ENCODE results near the gene RALA. TPM values are rescaled to one million over a fixed set of nuclear protein-coding genes. Genes with fewer than 3 reads are reported as not detected.
A peak's percentile ranks its signal among the peaks of the same experiment; 100 is the strongest.

RALA gene
- total and polyA plus RNA-seq, 5 donors from 2014 or later = 22.4 to 71.2 (median 57.1) TPM

GRCh38 chr7:39633563-39634477, 10.4 kb downstream of the RALA start:
- peaks cover 34% of the 10 kb centered on the region for H3K4me1 ChIP-seq (ENCODE audit: control insufficient read depth, insufficient read depth, low read length, poor library complexity, severe bottlenecking)
- peak; percentile 84 for ATAC-seq (ENCODE audit: low read depth in 2 of 2)

GRCh38 chr7:39634478-39634805, 11.1 kb downstream of the RALA start:
- Histone ChIP-seq H3K4me1 (ENCODE audit: control insufficient read depth, insufficient read depth, low read length, poor library complexity, severe bottlenecking) (peaks cover 34% of the 10 kb centered on the region), H3K9me3 (ENCODE audit: control insufficient read depth in 2 of 2, low read length in 2 of 2) (no peaks in the 10 kb centered on the region), H3K4me3 (ENCODE audit: low read depth, low read length) (peak overlapping the region; percentile 79), H3K27ac (ENCODE audit: insufficient read depth, low read length, poor library complexity, severe bottlenecking) (peak overlapping the region; percentile 80), H3K36me3 (ENCODE audit: control insufficient read depth, insufficient read depth, low read length) (peaks cover 13% of the 10 kb centered on the region), H3K27me3 (ENCODE audit: control insufficient read depth, insufficient read depth, low read length) (no peaks in the 10 kb centered on the region)
- peaks cover 30% of the 10 kb centered on the region for H3K36me3 Mint-ChIP-seq
- H3K27ac Mint-ChIP-seq = peak overlapping the region; percentile 93 to 99 (median 98)
- ATAC-seq (ENCODE audit: low read depth in 2 of 2) (no peak), DNase-seq (no peak)
- peaks cover 0 to 5% (median 0%) of the 10 kb centered on the region in 7 donors for H3K9me3 Mint-ChIP-seq
- H3K4me3 Mint-ChIP-seq = peak overlapping the region; percentile 56 to 89 (median 84)
- peaks cover 40 to 92% (median 73%) of the 10 kb centered on the region in 4 donors for H3K4me1 Mint-ChIP-seq
- H3K27me3 Mint-ChIP-seq = no peaks in the 10 kb centered on the region

More at GRCh38 chr7:39633563-39634477, 10.4 kb downstream of the RALA start:
- Mint-ChIP-seq H3K27ac (peak overlapping the region; percentile 93 to 99 (median 98)), H3K27me3 (no peaks in the 10 kb centered on the region), H3K36me3 (peaks cover 25% of the 10 kb centered on the region), H3K9me3 (peaks cover 0 to 5% (median 0%) of the 10 kb centered on the region in 7 donors), H3K4me3 (peak overlapping the region; percentile 56 to 89 (median 84)), H3K4me1 (peaks cover 36 to 88% (median 70%) of the 10 kb centered on the region in 4 donors)
- H3K9me3 ChIP-seq (ENCODE audit: control insufficient read depth in 2 of 2, low read length in 2 of 2) = no peaks in the 10 kb centered on the region
- peaks cover 12% of the 10 kb centered on the region for H3K36me3 ChIP-seq (ENCODE audit: control insufficient read depth, insufficient read depth, low read length)
- peak overlapping the region; percentile 80 for H3K27ac ChIP-seq (ENCODE audit: insufficient read depth, low read length, poor library complexity, severe bottlenecking)
- peak overlapping the region; percentile 79 for H3K4me3 ChIP-seq (ENCODE audit: low read depth, low read length)
- peak in 2 of 3 donors; percentile 57 to 75 for DNase-seq
- H3K27me3 ChIP-seq (ENCODE audit: control insufficient read depth, insufficient read depth, low read length) = no peaks in the 10 kb centered on the region

GRCh38 chr7:39637400-39637799, 14.0 kb downstream of the RALA start:
- Mint-ChIP-seq H3K27me3 (no peaks in the 10 kb centered on the region), H3K9me3 (peaks cover 0 to 5% (median 0%) of the 10 kb centered on the region in 7 donors), H3K4me1 (peaks cover 49 to 99% (median 86%) of the 10 kb centered on the region in 4 donors), H3K4me3 (peak overlapping the region in 1 of 4 donors; percentile 37), H3K27ac (no peak overlapping the region), H3K36me3 (peaks cover 31% of the 10 kb centered on the region)
- no peaks in the 10 kb centered on the region for H3K9me3 ChIP-seq (ENCODE audit: control insufficient read depth in 2 of 2, low read length in 2 of 2)
- ATAC-seq (ENCODE audit: low read depth in 2 of 2) (no peak), DNase-seq (peak in 1 of 3 donors; percentile 7)
- peaks cover 6% of the 10 kb centered on the region for H3K36me3 ChIP-seq (ENCODE audit: control insufficient read depth, insufficient read depth, low read length)
- H3K4me1 ChIP-seq (ENCODE audit: control insufficient read depth, insufficient read depth, low read length, poor library complexity, severe bottlenecking) = peaks cover 48% of the 10 kb centered on the region
- no peak overlapping the region for H3K27ac ChIP-seq (ENCODE audit: insufficient read depth, low read length, poor library complexity, severe bottlenecking)
- peak overlapping the region; percentile 39 for H3K4me3 ChIP-seq (ENCODE audit: low read depth, low read length)
- no peaks in the 10 kb centered on the region for H3K27me3 ChIP-seq (ENCODE audit: control insufficient read depth, insufficient read depth, low read length)

GRCh38 chr7:39637963-39638485, 14.7 kb downstream of the RALA start:
- Mint-ChIP-seq H3K4me3 (peak overlapping the region in 2 of 4 donors; percentile 26 to 37), H3K4me1 (peaks cover 48 to 100% (median 87%) of the 10 kb centered on the region in 4 donors), H3K36me3 (peaks cover 32% of the 10 kb centered on the region), H3K27me3 (no peaks in the 10 kb centered on the region), H3K9me3 (peaks cover 0 to 5% (median 0%) of the 10 kb centered on the region in 7 donors), H3K27ac (peak overlapping the region in 1 of 3 donors; percentile 13)
- no peaks in the 10 kb centered on the region for H3K27me3 ChIP-seq (ENCODE audit: control insufficient read depth, insufficient read depth, low read length)
- no peak overlapping the region for H3K27ac ChIP-seq (ENCODE audit: insufficient read depth, low read length, poor library complexity, severe bottlenecking)
- H3K4me3 ChIP-seq (ENCODE audit: low read depth, low read length) = no peak overlapping the region
- peaks cover 5% of the 10 kb centered on the region for H3K36me3 ChIP-seq (ENCODE audit: control insufficient read depth, insufficient read depth, low read length)
- ATAC-seq (ENCODE audit: low read depth in 2 of 2) = no peak
- DNase-seq = no peak
- H3K4me1 ChIP-seq (ENCODE audit: control insufficient read depth, insufficient read depth, low read length, poor library complexity, severe bottlenecking) = peaks cover 42% of the 10 kb centered on the region
- no peaks in the 10 kb centered on the region for H3K9me3 ChIP-seq (ENCODE audit: control insufficient read depth in 2 of 2, low read length in 2 of 2)

GRCh38 chr7:39642896-39643295, 19.5 kb downstream of the RALA start:
- H3K4me1 ChIP-seq (ENCODE audit: control insufficient read depth, insufficient read depth, low read length, poor library complexity, severe bottlenecking) = peaks cover 14% of the 10 kb centered on the region
- H3K9me3 ChIP-seq (ENCODE audit: control insufficient read depth in 2 of 2, low read length in 2 of 2) = no peaks in the 10 kb centered on the region
- H3K27me3 ChIP-seq (ENCODE audit: control insufficient read depth, insufficient read depth, low read length) = no peaks in the 10 kb centered on the region
- Mint-ChIP-seq H3K4me1 (peaks cover 41 to 88% (median 72%) of the 10 kb centered on the region in 4 donors), H3K36me3 (peaks cover 30% of the 10 kb centered on the region), H3K4me3 (no peak overlapping the region), H3K27ac (peak overlapping the region in 2 of 3 donors; percentile 73), H3K27me3 (no peaks in the 10 kb centered on the region), H3K9me3 (no peaks in the 10 kb centered on the region)
- ATAC-seq (ENCODE audit: low read depth in 2 of 2) = no peak
- no peak overlapping the region for H3K4me3 ChIP-seq (ENCODE audit: low read depth, low read length)
- no peak for DNase-seq
- no peak overlapping the region for H3K27ac ChIP-seq (ENCODE audit: insufficient read depth, low read length, poor library complexity, severe bottlenecking)
- peaks cover 2% of the 10 kb centered on the region for H3K36me3 ChIP-seq (ENCODE audit: control insufficient read depth, insufficient read depth, low read length)

GRCh38 chr7:39644170-39644569, 20.8 kb downstream of the RALA start:
- H3K4me1 ChIP-seq (ENCODE audit: control insufficient read depth, insufficient read depth, low read length, poor library complexity, severe bottlenecking) = peaks cover 14% of the 10 kb centered on the region
- Mint-ChIP-seq H3K27me3 (no peaks in the 10 kb centered on the region), H3K4me3 (no peak overlapping the region), H3K36me3 (peaks cover 25% of the 10 kb centered on the region), H3K9me3 (no peaks in the 10 kb centered on the region), H3K4me1 (peaks cover 40 to 88% (median 73%) of the 10 kb centered on the region in 4 donors), H3K27ac (no peak overlapping the region)
- DNase-seq = no peak
- ATAC-seq (ENCODE audit: low read depth in 2 of 2) = no peak
- peaks cover 2% of the 10 kb centered on the region for H3K36me3 ChIP-seq (ENCODE audit: control insufficient read depth, insufficient read depth, low read length)
- H3K9me3 ChIP-seq (ENCODE audit: control insufficient read depth in 2 of 2, low read length in 2 of 2) = no peaks in the 10 kb centered on the region
- H3K4me3 ChIP-seq (ENCODE audit: low read depth, low read length) = no peak overlapping the region
- H3K27me3 ChIP-seq (ENCODE audit: control insufficient read depth, insufficient read depth, low read length) = no peaks in the 10 kb centered on the region
- H3K27ac ChIP-seq (ENCODE audit: insufficient read depth, low read length, poor library complexity, severe bottlenecking) = no peak overlapping the region

GRCh38 chr7:39645482-39646407, 22.4 kb downstream of the RALA start:
- Mint-ChIP-seq H3K27me3 (no peaks in the 10 kb centered on the region), H3K4me3 (no peak overlapping the region), H3K9me3 (no peaks in the 10 kb centered on the region), H3K36me3 (peaks cover 15% of the 10 kb centered on the region), H3K4me1 (peaks cover 44 to 86% (median 72%) of the 10 kb centered on the region in 4 donors), H3K27ac (peak overlapping the region in 1 of 3 donors; percentile 24)
- Histone ChIP-seq H3K4me3 (ENCODE audit: low read depth, low read length) (no peak overlapping the region), H3K27me3 (ENCODE audit: control insufficient read depth, insufficient read depth, low read length) (no peaks in the 10 kb centered on the region), H3K27ac (ENCODE audit: insufficient read depth, low read length, poor library complexity, severe bottlenecking) (no peak overlapping the region), H3K4me1 (ENCODE audit: control insufficient read depth, insufficient read depth, low read length, poor library complexity, severe bottlenecking) (peaks cover 4% of the 10 kb centered on the region), H3K9me3 (ENCODE audit: control insufficient read depth in 2 of 2, low read length in 2 of 2) (no peaks in the 10 kb centered on the region), H3K36me3 (ENCODE audit: control insufficient read depth, insufficient read depth, low read length) (no peaks in the 10 kb centered on the region)
- no peak for ATAC-seq (ENCODE audit: low read depth in 2 of 2)
- no peak for DNase-seq
